HG03520 (cell line): ENCODE results near the gene CLASP1.

Source experiments
- ATAC-seq: cut with Tn5 transposase; IDR thresholded peaks from one replicate; pipeline ENCODE4 v1.9.1; 2021; ENCODE audit warnings: mild to moderate bottlenecking, moderate library complexity; ENCODE audit not compliant: unreplicated experiment

CLASP1 gene

GRCh38 chr2:121550669-121551068 lies 98.6 kb downstream of the CLASP1 start:
- ATAC-seq: no peak

- no peak for ATAC-seq
Measured at GRCh38 chr2:121547646-121548045, 101.6 kb downstream of the CLASP1 start.

- ATAC-seq: no peak
Measured at GRCh38 chr2:121545913-121546312, 103.3 kb downstream of the CLASP1 start.

- no peak for ATAC-seq
Measured at GRCh38 chr2:121545257-121545656, 104.0 kb downstream of the CLASP1 start.

- ATAC-seq: no peak
Measured at GRCh38 chr2:121541495-121541894, 107.8 kb downstream of the CLASP1 start.

- ATAC-seq: no peak
Measured at GRCh38 chr2:121539750-121540469, 109.4 kb downstream of the CLASP1 start.

- ATAC-seq: no peak
Measured at GRCh38 chr2:121536850-121537557, 112.3 kb downstream of the CLASP1 start.

GRCh38 chr2:121536347-121536746 lies 112.9 kb downstream of the CLASP1 start:
- no peak for ATAC-seq

- ATAC-seq: no peak
Measured at GRCh38 chr2:121534007-121534406, 115.3 kb downstream of the CLASP1 start.

GRCh38 chr2:121532894-121533293 lies 116.4 kb downstream of the CLASP1 start:
- ATAC-seq: no peak

- no peak for ATAC-seq
Measured at GRCh38 chr2:121532347-121532766, 116.9 kb downstream of the CLASP1 start.

- ATAC-seq: peak; percentile 50
Measured at GRCh38 chr2:121530212-121530705, 119.0 kb downstream of the CLASP1 start.

- no peak for ATAC-seq
Measured at GRCh38 chr2:121529439-121530211, 119.6 kb downstream of the CLASP1 start.

GRCh38 chr2:121527009-121527682 lies 122.1 kb downstream of the CLASP1 start:
- ATAC-seq: no peak

- ATAC-seq: no peak
Measured at GRCh38 chr2:121524685-121525425, 124.4 kb downstream of the CLASP1 start.

- ATAC-seq: no peak
Measured at GRCh38 chr2:121521359-121521758, 127.9 kb downstream of the CLASP1 start.

GRCh38 chr2:121520641-121520994 lies 128.6 kb downstream of the CLASP1 start:
- ATAC-seq: no peak

GRCh38 chr2:121519732-121520640 lies 129.3 kb downstream of the CLASP1 start:
- no peak for ATAC-seq

- no peak for ATAC-seq
Measured at GRCh38 chr2:121519153-121519552, 130.1 kb downstream of the CLASP1 start.
